Kidney (tissue), 14 donors: ENCODE data around the gene NOX1. TPM values are rescaled to one million over a fixed set of nuclear protein-coding genes. Genes with fewer than 3 reads are reported as not detected.
A peak's percentile ranks its signal among the peaks of the same experiment; 100 is the strongest.

ENCODE experiments used
- DNase-seq, 5 donors: peaks; one replicate each; pipeline ENCODE4 v3.0.0-alpha.2; 2013 to 2020
- FAIRE-seq: peaks from 2 replicates; lab custom pipeline; 2012; peaks lifted over from hg19 to GRCh38; lab: Jason Lieb, UNC
- H3K27ac ChIP-seq, 2 donors: one replicate each; pipeline ENCODE4 v1.7.0; 2013; ENCODE audit warnings: low read depth in 2 of 2, low read length in 2 of 2, inconsistent platforms in 1 of 2
- H3K27me3 ChIP-seq: one replicate; pipeline ENCODE4 v1.7.1; 2013; ENCODE audit warnings: low read length, inconsistent platforms; ENCODE audit not compliant: control insufficient read depth, insufficient read depth
- H3K36me3 ChIP-seq, 3 donors: one replicate each; pipeline versions ENCODE4 v1.7.0 to v1.7.1; 2013; ENCODE audit warnings: low read length in 3 of 3, control low read depth in 1 of 3, inconsistent platforms in 1 of 3; ENCODE audit not compliant: insufficient read depth in 3 of 3, control insufficient read depth in 2 of 3
- H3K4me1 ChIP-seq, 3 donors: one replicate each; pipeline versions ENCODE4 v1.7.0 to v1.7.1; 2013; ENCODE audit warnings: low read length in 3 of 3, inconsistent platforms in 1 of 3, low read depth in 1 of 3; ENCODE audit not compliant: control insufficient read depth in 2 of 3, insufficient read depth in 2 of 3
- H3K4me3 ChIP-seq, 3 donors: one replicate each; pipeline versions ENCODE4 v1.7.0 to v1.8.1; 2013; ENCODE audit warnings: low read length in 3 of 3, control low read depth in 1 of 3, inconsistent platforms in 1 of 3
- H3K9ac ChIP-seq, 3 donors: one replicate each; pipeline versions ENCODE4 v1.7.0 to v1.7.1; 2013; ENCODE audit warnings: low read length in 3 of 3, control low read depth in 1 of 3, inconsistent platforms in 1 of 3
- H3K9me3 ChIP-seq, 3 donors: one replicate each; pipeline versions ENCODE4 v1.7.0 to v1.7.1; 2013; ENCODE audit warnings: low read length in 3 of 3, control low read depth in 1 of 3, inconsistent platforms in 1 of 3; ENCODE audit not compliant: control insufficient read depth in 2 of 3, insufficient read depth in 1 of 3
- CTCF ChIP-seq: IDR thresholded peaks from 3 replicates; pipeline ENCODE4 v1.5.1; 2012; ENCODE audit warnings: mild to moderate bottlenecking, moderate library complexity, borderline replicate concordance; ENCODE audit not compliant: insufficient read depth; ENCODE audit errors: extremely low read depth
- intact Hi-C: fragments of 100-400 bp; cut with DNase I; formaldehyde crosslinking; loops from one replicate; pipeline ENCODE4 v1.11.1; 2022
- polyA plus RNA-seq: library from polyadenylated mRNA; stranded (reverse); fragments of 350-450 nt; fragmentation: Illumina TruSeq; extraction: RNeasy Lipid Tissue Mini Kit (QIAGEN cat#74804); gene quantifications from one replicate; pipeline ENCODE4 v1.2.3, GENCODE V29; 2014; ENCODE audit warnings: low read depth, low replicate concordance; ENCODE audit not compliant: insufficient read depth
- total RNA-seq: library from RNA; stranded (reverse); fragmentation: NEBNext Ultra II Directional; extraction: Animal tissue kit (Norgen Biotek cat#: 25700); gene quantifications from one replicate; pipeline ENCODE4 v1.2.1, GENCODE V29; 2021
- donor health status: control.
- donor health status: control.
- donor health status: control.
- donor health status: control.
- donor health status: control.
- donor health status: DM: yes; HTN: yes; CAD: no.
- donor health status: Normal renal cell carcinoma (clear cell type).

Gene NOX1
- total and polyA plus RNA-seq, 2 donors from 2014 or later, result not detected

- intact Hi-C loops, result no loop called here
- peaks cover under 1 to 23% (median 6%) of the 10 kb centered on the region in 3 donors for H3K36me3 ChIP-seq
- no peaks in the 10 kb centered on the region for H3K27me3 ChIP-seq
- no peak overlapping the region for H3K9ac ChIP-seq
- no peak for TF ChIP-seq CTCF
- DNase-seq (no peak), FAIRE-seq (no peak)
- H3K4me1 ChIP-seq, result no peaks in the 10 kb centered on the region
- H3K27ac ChIP-seq, result no peak overlapping the region
- no peak overlapping the region for H3K4me3 ChIP-seq
- H3K9me3 ChIP-seq, result no peaks in the 10 kb centered on the region
Observed at GRCh38 chrX:100829730-100830129, 44.4 kb downstream of the NOX1 start.

- H3K9me3 ChIP-seq, result no peaks in the 10 kb centered on the region
- no peak within 1 kb of the TSS for H3K27ac ChIP-seq
- FAIRE-seq (no peak), DNase-seq (peak; percentile 83 to 94 (median 90))
- H3K27me3 ChIP-seq, result no peaks in the 10 kb centered on the region
- TF ChIP-seq CTCF, result no peak
- peaks cover 0 to 10% (median 2%) of the 10 kb centered on the region in 3 donors for H3K36me3 ChIP-seq
- H3K9ac ChIP-seq, result peak within 1 kb of the TSS in 2 of 3 donors; percentile 71 to 78
- intact Hi-C loops, result no loop called here
- no peaks in the 10 kb centered on the region for H3K4me1 ChIP-seq
- peak within 1 kb of the TSS; percentile 91 to 98 (median 94) for H3K4me3 ChIP-seq
Observed at GRCh38 chrX:100819837-100820666, 54.1 kb downstream of the NOX1 start, which contains the start of gene CSTF2. Gene CSTF2, plus strand, starts transcription at chrX:100820391. Its CDS starts 26 bp downstream, at chrX:100820417.

GRCh38 chrX:100819534-100819836, 54.7 kb downstream of the NOX1 start:
- intact Hi-C loops, result no loop called here
- Histone ChIP-seq H3K4me1 (no peaks in the 10 kb centered on the region), H3K9ac (peak overlapping the region in 2 of 3 donors; percentile 71 to 78), H3K27ac (no peak overlapping the region), H3K4me3 (peak overlapping the region; percentile 91 to 98 (median 94)), H3K36me3 (peaks cover 0 to 8% (median 0%) of the 10 kb centered on the region in 3 donors), H3K27me3 (no peaks in the 10 kb centered on the region), H3K9me3 (no peaks in the 10 kb centered on the region)
- FAIRE-seq, result no peak
- peak in 2 of 5 donors; percentile 43 to 62 for DNase-seq
- no peak for TF ChIP-seq CTCF
